Fibroblast of lung (primary cell): ENCODE results near the gene HNRNPH2.

Experiments used
- EZH2 ChIP-seq: IDR thresholded peaks from 2 replicates; pipeline ENCODE4 v1.5.1; 2012; ENCODE audit warnings: low read length, control low read depth, mild to moderate bottlenecking; ENCODE audit errors: missing control alignments
- TF ChIP-seq, protein P1 (sequence below), 2 donors: IDR thresholded peaks in 1 of 2; conservative IDR thresholded peaks in 1 of 2; 1 replicate in 1 of 2; 2 replicates in 1 of 2; pipeline ENCODE4 v1.5.1; 2011 to 2012; ENCODE audit warnings: low read length in 2 of 2, control low read depth in 1 of 2, inconsistent platforms in 1 of 2, low read depth in 1 of 2, mild to moderate bottlenecking in 1 of 2

DNA sequence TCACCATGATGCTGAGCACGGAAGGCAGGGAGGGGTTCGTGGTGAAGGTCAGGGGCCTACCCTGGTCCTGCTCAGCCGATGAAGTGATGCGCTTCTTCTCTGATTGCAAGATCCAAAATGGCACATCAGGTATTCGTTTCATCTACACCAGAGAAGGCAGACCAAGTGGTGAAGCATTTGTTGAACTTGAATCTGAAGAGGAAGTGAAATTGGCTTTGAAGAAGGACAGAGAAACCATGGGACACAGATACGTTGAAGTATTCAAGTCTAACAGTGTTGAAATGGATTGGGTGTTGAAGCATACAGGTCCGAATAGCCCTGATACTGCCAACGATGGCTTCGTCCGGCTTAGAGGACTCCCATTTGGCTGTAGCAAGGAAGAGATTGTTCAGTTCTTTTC, 4.0 kb downstream of the HNRNPH2 start:
- TF ChIP-seq, protein P1, sequence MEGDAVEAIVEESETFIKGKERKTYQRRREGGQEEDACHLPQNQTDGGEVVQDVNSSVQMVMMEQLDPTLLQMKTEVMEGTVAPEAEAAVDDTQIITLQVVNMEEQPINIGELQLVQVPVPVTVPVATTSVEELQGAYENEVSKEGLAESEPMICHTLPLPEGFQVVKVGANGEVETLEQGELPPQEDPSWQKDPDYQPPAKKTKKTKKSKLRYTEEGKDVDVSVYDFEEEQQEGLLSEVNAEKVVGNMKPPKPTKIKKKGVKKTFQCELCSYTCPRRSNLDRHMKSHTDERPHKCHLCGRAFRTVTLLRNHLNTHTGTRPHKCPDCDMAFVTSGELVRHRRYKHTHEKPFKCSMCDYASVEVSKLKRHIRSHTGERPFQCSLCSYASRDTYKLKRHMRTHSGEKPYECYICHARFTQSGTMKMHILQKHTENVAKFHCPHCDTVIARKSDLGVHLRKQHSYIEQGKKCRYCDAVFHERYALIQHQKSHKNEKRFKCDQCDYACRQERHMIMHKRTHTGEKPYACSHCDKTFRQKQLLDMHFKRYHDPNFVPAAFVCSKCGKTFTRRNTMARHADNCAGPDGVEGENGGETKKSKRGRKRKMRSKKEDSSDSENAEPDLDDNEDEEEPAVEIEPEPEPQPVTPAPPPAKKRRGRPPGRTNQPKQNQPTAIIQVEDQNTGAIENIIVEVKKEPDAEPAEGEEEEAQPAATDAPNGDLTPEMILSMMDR (conservative IDR thresholded peaks at IDR 0.05 in 1 of 2, IDR thresholded peaks at IDR 0.05 in 1 of 2; ENCODE audit: low read depth in 1 of 2, low read length in 2 of 2), result no peak
- TF ChIP-seq EZH2, result no peak
